HG02642 (cell line): ENCODE measurements around the gene CDKN2B-AS1.
A peak's percentile ranks its signal among the peaks of the same experiment; 100 is the strongest.

Experiments
- ATAC-seq: cut with Tn5 transposase; IDR thresholded peaks from one replicate; pipeline ENCODE4 v1.9.1; 2021; ENCODE audit warnings: mild to moderate bottlenecking; ENCODE audit not compliant: unreplicated experiment, poor library complexity

Gene CDKN2B-AS1

DNA sequence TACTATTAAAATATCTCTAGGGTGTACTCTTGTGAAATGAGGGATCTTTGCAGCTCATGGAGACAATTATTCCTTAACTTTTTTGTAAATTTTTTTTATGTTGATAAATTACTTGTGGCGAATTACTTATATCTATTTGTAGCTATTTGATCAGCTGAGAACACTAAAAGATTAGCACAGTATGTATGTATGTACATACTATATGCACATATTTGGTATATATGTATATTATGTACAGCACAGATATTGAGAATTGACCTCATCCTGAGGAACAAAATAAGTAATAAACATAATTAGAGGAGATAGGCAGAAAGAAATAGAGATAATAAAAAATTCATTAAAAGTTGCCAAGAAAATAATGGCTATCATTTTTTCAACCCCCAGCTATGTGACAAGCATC lies 12.2 kb upstream of the CDKN2B-AS1 start:
- ATAC-seq = no peak

DNA sequence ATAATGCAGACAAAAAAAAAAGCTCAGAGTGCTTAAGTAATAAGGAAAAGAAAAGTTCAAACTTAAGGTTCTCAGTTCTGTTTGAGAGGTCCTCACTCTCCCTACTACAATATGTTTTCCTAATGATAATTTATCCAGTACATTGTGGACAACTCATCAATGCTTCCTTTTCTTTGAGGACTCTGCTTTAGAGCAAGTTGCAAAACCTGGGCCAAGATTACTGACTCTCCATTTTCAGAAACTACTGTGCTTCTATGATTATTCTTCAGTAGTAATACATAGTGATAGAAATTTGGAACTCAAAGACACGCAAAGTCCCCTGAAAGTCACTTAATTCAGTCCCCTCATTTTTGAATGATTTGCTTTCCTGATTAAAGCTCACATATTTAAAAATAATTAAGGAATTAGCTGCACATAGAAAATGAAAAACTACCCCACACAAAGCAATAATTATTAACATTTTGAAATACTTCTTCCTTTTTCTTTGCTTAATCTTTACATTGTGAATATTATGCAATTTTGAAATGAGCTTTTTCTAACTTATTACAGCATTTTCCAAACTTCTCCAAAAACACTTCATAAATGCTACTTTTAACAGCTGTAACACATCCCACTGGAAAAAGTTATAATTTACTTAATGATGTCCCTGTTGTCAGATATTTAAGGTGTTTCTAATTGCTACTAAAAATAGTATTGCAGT lies 11.6 kb upstream of the CDKN2B-AS1 start:
- ATAC-seq = no peak

DNA sequence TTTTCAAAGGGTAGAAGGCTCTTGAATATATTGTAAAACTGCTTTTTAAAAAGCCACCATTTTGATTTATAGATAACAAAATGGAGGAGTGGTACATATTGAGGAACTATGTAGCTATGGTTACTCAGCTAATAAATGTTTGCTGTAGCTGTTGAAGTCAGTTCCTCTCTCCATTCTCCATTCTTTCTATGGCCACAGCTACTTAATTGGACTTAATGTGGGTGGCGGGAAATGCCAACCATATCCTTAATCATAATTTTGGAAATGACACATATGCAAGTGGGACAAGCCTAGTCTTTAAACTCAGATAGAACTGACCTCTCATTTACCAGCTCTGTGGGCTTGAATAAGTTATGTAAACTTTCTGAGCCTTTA lies 11.0 kb upstream of the CDKN2B-AS1 start:
- ATAC-seq = no peak

DNA sequence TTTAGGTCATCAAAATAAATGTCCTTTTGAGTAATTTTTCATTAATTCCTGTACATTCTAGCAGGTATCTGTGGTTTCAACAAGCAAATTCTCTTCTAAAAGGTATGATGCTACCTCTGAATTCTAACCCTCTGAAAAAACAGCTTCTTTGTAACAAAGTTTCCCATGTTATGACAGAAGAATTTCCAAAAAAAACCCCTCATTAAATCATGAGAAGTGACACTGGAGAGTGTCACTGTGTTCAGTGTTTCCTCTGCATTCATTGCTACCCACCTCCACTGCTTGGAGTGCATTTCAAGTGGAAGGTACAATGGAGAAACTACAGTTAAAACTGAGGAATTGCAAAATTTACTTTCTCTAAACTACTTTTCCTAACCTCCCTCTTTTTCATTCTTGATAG lies 10.5 kb upstream of the CDKN2B-AS1 start:
- ATAC-seq = no peak

DNA sequence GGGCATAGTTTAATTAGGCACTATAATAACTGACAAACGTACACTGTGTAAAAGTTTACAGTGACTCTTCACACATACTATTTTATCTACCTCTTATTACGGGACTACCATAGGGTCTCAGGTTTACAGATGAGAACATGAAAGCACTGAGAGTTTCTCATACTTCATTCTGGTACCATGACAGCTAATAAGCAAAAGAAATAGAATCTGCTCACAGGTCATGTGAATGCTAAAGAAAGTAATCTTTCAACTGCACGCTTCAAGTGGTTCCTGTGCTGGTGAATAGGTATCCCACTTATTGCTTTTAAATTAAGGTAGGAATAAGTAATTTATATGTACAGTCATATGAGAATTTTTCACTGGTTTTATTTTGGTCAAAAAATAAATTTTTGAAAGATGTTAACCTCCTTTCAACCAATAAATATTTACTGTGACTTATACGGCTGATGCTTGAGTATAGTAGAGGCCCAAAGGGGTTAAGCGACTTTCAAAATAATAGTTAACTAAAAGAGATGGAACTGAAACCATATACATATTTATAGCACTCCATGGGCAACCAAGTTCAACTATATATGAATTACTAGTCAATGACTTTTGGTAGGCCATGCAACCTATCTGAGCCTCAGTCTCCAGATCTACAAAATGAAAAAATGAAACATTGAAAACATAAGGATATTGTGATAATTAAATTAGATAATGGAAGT lies 8.5 kb upstream of the CDKN2B-AS1 start:
- peak; percentile 61 for ATAC-seq

DNA sequence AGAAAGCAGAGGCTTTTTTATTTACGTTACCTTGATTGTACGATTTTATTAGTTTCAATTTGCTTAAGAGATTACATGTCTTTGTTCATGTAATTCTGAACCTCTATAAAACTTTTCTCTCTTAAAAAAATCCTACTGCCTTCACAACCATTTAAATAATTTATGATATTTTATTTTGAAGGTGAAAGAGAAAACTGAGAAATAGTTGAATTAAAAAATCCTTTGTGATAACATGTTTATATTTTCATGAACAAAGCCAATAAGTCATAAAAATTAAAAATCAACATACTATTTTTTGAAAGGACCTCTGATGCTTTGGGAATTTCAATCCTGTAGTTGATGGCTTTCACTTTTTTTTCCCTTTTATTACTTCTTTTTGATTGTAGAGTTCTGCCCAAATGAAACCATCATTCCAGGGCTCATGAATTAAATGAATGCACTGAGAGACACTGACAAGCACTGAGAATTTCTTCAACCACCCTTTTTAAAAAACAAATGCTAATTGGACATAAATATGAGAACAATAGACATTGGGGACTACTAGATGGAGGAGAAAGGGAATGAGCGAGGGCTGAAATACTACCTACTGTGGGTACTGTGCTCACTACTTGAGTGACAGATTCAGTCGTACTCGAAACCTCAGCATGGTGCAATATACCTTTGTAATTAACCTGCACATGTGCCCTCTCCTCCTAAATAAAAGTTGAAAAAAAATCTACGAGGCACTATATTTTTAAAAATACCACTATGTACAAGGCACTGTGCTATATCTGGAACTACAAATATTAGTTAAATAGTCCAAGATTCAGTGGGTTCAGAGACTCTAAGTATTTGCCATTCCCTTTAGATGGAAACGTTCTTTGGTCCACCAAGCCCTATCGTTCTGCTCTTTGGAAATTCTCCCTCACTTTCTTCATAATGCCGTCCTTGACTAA lies 6.3 kb upstream of the CDKN2B-AS1 start:
- ATAC-seq = no peak

DNA sequence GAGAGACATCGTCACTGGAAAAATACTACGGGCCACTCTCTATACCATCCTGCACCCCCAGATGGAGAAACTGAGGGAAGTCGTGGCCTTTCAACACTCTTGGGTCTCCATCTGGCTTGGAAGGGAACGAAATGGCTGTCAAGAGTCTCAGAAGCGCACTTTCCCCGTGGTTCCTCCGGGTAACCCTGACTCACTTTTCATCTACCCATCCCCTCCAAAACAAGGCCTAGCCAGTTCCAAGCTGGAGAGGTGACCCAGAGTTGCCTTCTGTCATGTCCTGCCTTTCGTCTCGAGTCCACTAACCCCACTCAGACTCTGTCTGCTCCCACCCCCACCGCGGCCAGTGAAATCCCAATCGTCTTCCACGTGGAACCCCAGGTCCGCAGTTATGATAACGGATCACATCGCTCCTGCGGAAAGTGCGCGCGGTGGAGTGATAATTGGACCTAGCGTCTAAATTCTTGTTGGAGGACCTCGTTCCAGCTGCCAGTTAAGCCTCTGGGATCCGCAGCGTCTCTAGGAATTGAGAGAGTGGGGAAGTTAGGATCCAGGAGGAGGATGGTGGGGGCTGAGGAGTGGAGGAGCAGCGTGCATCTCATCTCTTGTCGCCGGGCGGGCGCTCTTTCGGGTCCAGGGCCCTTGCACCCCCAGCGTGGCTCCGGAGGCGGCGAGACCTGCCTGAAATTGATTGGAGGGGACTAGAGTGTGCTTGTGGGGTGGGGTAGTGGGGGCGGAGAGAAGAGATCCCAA lies 5.0 kb upstream of the CDKN2B-AS1 start:
- ATAC-seq = no peak

DNA sequence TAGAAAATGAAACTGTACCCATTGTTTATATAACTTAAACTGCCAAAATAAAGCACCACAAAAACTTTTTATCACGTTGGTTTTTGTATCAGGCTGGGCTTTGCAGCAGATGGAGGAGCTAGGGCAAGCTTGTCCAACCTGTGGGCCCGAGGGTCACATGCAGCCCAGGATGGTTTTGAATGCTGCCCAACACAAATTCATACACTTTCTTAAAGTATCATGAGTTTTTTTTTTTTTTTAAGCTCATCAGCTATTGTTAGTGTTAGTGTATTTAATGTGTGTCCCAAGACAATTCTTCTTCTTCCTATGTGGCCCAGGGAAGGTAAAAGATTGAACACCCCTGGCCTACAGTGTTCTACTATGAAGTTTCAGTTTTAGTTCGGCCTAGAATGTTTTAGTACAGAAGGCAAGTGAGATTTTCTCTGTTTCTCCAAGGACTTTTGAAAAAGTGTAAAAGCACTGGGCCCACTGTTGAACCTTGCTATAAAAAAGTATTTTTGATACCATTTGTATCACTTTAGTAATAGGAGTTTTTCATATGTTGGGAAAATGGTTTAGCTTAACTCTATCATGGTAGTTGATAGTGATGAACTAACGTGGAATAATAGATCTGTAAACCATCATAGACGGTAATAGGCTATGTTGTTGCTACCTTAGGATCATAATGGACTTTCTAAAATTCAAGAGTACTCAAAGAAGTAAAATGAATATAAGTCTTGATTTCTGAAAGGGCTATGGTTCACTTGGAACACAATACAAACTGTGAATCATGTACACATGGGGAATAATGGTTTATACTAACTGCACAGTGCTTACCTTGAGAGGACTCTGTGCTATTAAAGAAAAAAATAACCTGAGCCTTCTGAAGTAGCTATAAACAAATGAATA lies 3.3 kb upstream of the CDKN2B-AS1 start:
- ATAC-seq = no peak

DNA sequence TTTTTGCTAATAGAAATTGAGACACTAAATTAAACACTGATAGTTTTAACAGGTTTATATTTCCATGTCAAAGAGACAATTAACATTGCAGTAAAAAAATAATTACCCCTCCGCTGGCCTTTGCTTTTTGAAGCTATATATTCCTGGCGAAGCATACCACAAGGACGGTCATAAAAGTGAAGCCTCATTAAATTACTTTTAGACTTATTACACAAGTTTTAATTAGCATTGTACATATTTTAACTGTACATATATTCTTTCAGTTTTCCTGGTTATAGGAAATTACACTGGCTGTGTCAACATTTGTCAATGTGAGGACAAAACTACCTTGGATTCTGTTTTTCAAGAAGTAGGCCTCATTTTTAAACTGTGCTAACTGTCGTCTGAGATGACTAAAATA lies 1.6 kb upstream of the CDKN2B-AS1 start:
- ATAC-seq = no peak

DNA sequence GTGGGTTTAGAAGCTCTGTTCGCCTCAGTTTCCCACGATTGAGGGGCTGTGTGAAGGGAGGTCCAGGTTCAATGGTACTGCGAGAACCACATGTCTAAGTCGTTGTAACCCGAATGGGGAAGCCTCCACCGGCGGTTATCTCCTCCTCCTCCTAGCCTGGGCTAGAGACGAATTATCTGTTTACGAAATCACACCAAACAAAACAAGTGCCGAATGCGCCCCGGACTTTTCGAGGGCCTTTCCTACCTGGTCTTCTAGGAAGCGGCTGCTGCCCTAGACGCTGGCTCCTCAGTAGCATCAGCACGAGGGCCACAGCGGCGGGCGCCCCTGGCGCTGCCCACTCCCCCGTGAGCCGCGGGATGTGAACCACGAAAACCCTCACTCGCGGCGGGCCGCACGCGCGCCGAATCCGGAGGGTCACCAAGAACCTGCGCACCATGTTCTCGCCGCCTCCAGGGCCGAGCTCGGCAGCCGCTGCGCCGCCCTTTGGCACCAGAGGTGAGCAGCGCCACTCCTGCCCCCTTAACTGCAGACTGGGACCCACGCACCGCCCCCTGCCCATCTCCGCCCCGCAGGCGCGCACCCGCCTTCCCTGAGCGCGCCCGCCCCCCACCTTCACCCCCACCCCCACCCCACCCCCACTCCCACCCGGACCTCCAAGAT lies 567 bp upstream of the CDKN2B-AS1 start, which contains the start of gene CDKN2A:
CDKN2A (minus strand) TSS at position 500 of the 663 bp plus-strand sequence.
- peak; percentile 44 for ATAC-seq

DNA sequence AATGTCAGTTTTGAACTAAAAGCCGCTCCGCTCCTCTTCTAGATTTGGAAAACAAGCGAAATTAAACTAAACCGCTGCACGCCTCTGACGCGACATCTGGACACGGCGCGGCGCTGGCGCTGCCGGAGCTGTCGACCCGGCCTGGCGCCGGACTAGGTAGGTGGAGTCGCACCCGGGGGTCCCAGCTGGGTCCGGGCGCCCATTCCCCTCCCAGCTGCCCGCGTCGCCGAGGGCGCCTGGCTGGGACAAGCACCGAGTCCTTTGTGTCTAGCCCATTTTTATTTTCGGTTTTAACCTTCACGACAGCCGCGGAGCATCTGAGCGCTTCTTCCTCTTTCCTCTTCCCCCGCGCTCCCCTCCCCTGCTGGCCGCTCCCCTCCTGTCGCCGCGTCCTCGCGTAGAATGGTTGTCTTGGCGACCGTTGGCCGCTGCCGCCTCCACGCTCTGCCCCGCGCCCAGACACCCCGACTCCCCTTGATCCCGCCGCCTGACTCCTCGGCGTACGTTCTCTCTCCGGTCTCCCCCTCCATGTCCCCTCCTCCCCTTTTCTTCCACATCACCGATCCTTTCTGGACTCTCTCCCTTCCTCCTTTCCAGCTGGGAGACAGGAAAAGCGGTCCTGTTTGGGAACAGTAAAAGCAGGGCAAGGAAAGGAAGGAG lies 545 bp downstream of the CDKN2B-AS1 start:
- peak; percentile 88 for ATAC-seq

DNA sequence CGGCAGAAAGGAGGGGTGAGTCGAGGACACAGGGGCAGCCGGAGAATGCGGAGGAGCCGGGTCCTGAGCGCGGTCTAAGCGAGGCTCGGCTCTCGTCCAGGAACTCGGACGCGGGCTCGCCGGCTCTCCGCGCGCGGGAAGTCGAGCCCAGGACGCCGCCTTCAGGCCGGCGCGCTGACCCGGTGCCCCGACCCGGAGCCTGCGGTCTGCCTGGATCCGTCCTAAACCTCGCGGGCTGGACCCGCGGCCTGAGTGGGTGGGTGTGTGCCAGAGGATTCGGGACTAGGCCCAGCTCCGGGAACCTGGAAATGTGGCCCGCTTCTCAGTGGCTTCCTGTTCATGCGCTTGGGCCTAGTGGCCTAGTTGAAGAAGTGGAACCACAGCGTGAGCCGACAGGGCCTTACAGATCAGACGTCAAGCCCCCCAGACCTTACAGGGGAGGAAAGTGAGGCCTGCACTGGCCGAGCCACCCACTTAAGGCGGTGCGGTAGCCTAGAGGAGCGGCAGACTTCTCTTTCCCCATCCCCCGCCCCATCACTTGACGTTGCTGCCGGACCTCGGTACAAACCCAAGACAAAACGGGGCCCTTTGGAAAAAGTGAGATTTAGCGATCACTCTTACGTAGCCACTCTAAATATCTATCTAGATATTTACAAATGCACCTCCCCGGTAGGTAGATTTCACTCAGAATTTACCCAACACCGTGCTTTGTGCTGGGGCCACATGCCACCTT lies 1.2 kb downstream of the CDKN2B-AS1 start:
- peak; percentile 29 for ATAC-seq

DNA sequence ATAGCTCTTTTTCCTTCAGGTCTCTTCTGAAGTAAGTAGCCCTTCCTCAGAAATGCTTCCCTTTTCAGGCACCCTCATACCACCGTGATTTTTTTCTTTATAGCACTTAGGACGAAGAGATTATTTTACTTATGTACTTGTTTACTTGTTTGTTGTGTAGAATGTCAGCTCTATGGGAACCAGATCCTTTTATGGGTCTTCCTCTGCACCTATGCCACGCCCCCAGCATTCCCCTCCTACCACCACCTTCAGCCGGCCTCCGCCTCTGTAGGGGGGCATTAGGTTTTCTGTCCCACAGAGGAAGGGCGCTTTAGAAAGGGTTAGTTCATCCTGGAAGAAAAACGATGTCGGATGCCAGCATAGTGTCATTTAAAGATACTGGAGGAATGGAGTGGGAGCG lies 1.8 kb downstream of the CDKN2B-AS1 start:
- ATAC-seq = no peak

DNA sequence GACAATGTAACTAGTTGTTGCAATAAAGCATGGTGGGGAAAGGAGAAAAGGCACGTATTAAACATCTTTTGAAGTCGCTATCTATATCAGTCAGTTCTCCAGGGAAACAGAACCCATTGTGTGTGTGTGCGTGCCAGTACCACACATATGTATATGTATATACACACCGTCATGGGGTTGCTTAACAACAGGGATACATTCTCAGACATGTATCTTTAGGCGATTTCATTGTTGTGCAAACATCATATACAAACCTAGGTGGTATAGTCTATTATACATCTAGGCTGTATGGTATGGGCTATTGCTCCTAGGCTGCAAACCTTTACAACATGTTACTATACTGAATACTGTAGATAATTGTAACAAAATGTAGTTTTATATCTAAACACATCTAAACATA lies 2.3 kb downstream of the CDKN2B-AS1 start:
- ATAC-seq = no peak

DNA sequence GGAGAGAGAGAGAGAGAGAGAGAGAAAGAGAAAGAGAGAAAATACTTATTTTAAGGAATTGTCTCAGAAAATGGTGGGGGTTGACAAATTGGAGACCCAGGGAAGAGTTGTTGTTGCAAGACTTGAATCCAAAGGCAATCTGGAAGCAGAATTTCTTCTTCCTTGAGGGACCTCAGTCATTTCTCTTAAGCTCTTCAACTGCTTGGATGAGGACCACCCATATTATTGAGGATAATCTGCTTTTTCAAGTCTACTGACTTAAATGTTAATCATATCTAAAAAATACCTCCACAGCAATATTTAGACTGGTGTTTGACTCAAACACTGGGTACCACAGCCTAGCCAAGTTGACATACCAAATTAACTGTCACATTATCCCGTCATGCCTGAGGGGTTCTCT lies 2.9 kb downstream of the CDKN2B-AS1 start:
- ATAC-seq = no peak

DNA sequence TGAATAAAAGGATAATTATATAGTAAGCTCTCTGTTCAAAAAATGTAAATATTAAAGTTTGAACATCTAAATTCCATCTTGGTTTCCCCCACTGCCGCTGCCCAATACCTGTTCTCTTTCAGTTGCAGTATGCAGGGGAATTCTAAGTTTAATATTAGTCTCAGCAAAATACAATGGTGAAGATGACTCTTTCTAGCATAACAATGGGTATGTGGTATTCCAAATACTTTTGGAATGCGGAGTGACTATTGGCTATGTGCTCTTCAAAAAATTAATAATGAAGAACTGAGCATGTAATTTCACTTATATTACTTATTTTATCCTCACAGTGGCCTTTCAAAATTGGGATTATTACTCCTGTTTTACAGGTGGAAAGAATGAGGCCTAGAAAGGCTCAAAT lies 3.4 kb downstream of the CDKN2B-AS1 start:
- no peak for ATAC-seq

DNA sequence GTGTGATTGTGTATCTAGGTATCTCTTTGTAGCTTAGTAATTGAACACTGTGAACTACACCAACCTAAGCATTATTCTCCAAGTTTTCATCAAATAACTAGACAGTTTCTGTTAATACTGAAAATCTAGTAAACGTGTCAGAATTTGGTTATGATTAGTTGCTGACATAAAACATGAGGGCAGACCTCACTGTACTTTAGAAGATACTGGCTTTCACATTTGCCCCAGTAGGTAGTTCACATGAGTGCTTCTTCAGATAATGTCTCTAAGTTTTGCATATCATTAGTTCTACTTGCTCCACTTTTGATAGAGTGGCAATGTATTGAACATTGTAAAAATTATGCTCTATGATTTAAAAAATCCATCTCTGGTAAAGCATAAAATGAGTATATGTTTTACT lies 7.4 kb downstream of the CDKN2B-AS1 start:
- no peak for ATAC-seq
